GM23338 (cell line): ENCODE data around the gene HMGCS2. TPM values are rescaled to one million over a fixed set of nuclear protein-coding genes. Genes with fewer than 3 reads are reported as not detected.
"Not testable (repeated sequence)": the region's sequence is repeated elsewhere in the genome, so short reads cannot be mapped to it uniquely, and the experiment has no call there.

Experiments used
- ATAC-seq: fragments of 200-7000 bp; cut with Tn5 transposase; 3 replicates; pipeline ENCODE4 v1.9.1; 2020
- DNase-seq: peaks from one replicate; pipeline ENCODE4 v3.0.0-alpha.2; 2015; ENCODE audit warnings: low spot score
- H2AFZ ChIP-seq: fragments of 200-600 bp; sonication (generic); 2 replicates; pipeline ENCODE4 v1.8.0; 2016; ENCODE audit warnings: antibody characterized with exemption, mild to moderate bottlenecking, moderate library complexity
- H3F3A ChIP-seq: fragments of 200-600 bp; sonication (generic); replicated peaks from 2 replicates; pipeline ENCODE4 v1.8.0; 2017; ENCODE audit warnings: antibody characterized with exemption, mixed run types, low read depth
- H3K27ac ChIP-seq: fragments of 200-600 bp; sonication (generic); 2 replicates; pipeline ENCODE4 v1.6.1; 2016; ENCODE audit warnings: low read depth
- H3K27me3 ChIP-seq: fragments of 200-600 bp; sonication (generic); 2 replicates; pipeline ENCODE4 v1.8.0; 2016; ENCODE audit warnings: mild to moderate bottlenecking, mixed run types, moderate library complexity; ENCODE audit not compliant: insufficient read depth
- H3K36me3 ChIP-seq: fragments of 200-600 bp; sonication (generic); 2 replicates; pipeline ENCODE4 v1.8.0; 2016; ENCODE audit warnings: mild to moderate bottlenecking; ENCODE audit not compliant: insufficient read depth
- H3K4me1 ChIP-seq: fragments of 200-600 bp; sonication (generic); 2 replicates; pipeline ENCODE4 v1.8.0; 2016; ENCODE audit warnings: mild to moderate bottlenecking, moderate library complexity; ENCODE audit not compliant: insufficient read depth
- H3K4me2 ChIP-seq: fragments of 200-600 bp; sonication (generic); 2 replicates; pipeline ENCODE4 v1.7.1; 2017; ENCODE audit warnings: mixed run types
- H3K4me3 ChIP-seq: fragments of 200-600 bp; sonication (generic); 2 replicates; pipeline ENCODE4 v1.6.1; 2016; ENCODE audit warnings: mixed run types
- H3K79me2 ChIP-seq: fragments of 200-600 bp; sonication (generic); replicated peaks from 2 replicates; pipeline ENCODE4 v1.8.0; 2017; ENCODE audit warnings: mild to moderate bottlenecking; ENCODE audit not compliant: insufficient read depth
- H3K9me2 ChIP-seq: fragments of 200-600 bp; sonication (generic); 2 replicates; pipeline ENCODE4 v1.8.0; 2017; ENCODE audit not compliant: insufficient read depth
- H4K20me1 ChIP-seq: fragments of 200-600 bp; sonication (generic); replicated peaks from 2 replicates; pipeline ENCODE4 v1.8.0; 2017; ENCODE audit warnings: mild to moderate bottlenecking; ENCODE audit not compliant: insufficient read depth
- H3K27ac Mint-ChIP-seq: 2 replicates; pipeline ENCODE4 v1.8.0; 2020; ENCODE audit warnings: inconsistent platforms, mild to moderate bottlenecking, moderate library complexity, mixed read lengths
- H3K27me3 Mint-ChIP-seq: 3 replicates; pipeline ENCODE4 v1.8.0; 2022; ENCODE audit warnings: low read depth, mild to moderate bottlenecking, moderate library complexity, mixed read lengths, inconsistent platforms; ENCODE audit not compliant: insufficient read depth, poor library complexity
- H3K36me3 Mint-ChIP-seq: 3 replicates; pipeline ENCODE4 v1.8.0; 2021; ENCODE audit warnings: low read depth, mild to moderate bottlenecking, inconsistent platforms, moderate library complexity, mixed read lengths
- H3K4me1 Mint-ChIP-seq: 3 replicates; pipeline ENCODE4 v1.8.0; 2020; ENCODE audit warnings: mild to moderate bottlenecking, inconsistent platforms, mixed read lengths
- H3K4me3 Mint-ChIP-seq: 3 replicates; pipeline ENCODE4 v1.8.0; 2021; ENCODE audit warnings: moderate library complexity, mild to moderate bottlenecking, inconsistent platforms, mixed read lengths
- H3K9me3 Mint-ChIP-seq: 3 replicates; pipeline ENCODE4 v1.8.0; 2020; ENCODE audit warnings: moderate library complexity, mild to moderate bottlenecking, inconsistent platforms, mixed read lengths
- EZH2 ChIP-seq: fragments of 200-600 bp; sonication (generic); IDR thresholded peaks from one replicate; pipeline ENCODE4 v1.8.0; 2017; ENCODE audit warnings: antibody characterized with exemption, mild to moderate bottlenecking, low read depth; ENCODE audit not compliant: unreplicated experiment
- NANOG ChIP-seq: IDR thresholded peaks from 2 replicates; pipeline ENCODE4 v1.6.1; 2016; ENCODE audit warnings: antibody characterized with exemption, borderline replicate concordance
- STAT1 ChIP-seq: IDR thresholded peaks from one replicate; pipeline ENCODE4 v1.6.1; 2016; ENCODE audit warnings: antibody characterized with exemption; ENCODE audit not compliant: unreplicated experiment
- polyA plus RNA-seq: library from polyadenylated mRNA; unstranded; fragments of >200 nt; fragmentation: Nextera tagmentation; extraction: Ambion mirVana; gene quantifications from 2 replicates; pipeline ENCODE4 v1.2.1, GENCODE V29; 2016
- total RNA-seq: library from RNA; depleted of rRNA; stranded (reverse); fragments of >200 nt; shearing (Covaris generic); gene quantifications from 2 replicates; pipeline ENCODE4 v1.2.3, GENCODE V29; 2014
- TF ChIP-seq, protein P1 (sequence below): IDR thresholded peaks from one replicate; pipeline ENCODE4 v1.6.1; 2018; ENCODE audit warnings: antibody characterized with exemption; ENCODE audit not compliant: unreplicated experiment
- TF ChIP-seq, protein P2 (sequence below), 2 experiments: fragments of 200-600 bp in 1 of 2; sonication (generic) in 1 of 2; conservative IDR thresholded peaks; 2 replicates each; pipeline versions ENCODE4 v1.5.1 to v1.6.1; 2016 to 2017; ENCODE audit warnings: antibody characterized with exemption in 2 of 2, low read depth in 2 of 2, mild to moderate bottlenecking in 2 of 2, moderate library complexity in 1 of 2

Gene HMGCS2
- total and polyA plus RNA-seq, 2 experiments from 2014 or later = not detected

- TF ChIP-seq, protein P1, sequence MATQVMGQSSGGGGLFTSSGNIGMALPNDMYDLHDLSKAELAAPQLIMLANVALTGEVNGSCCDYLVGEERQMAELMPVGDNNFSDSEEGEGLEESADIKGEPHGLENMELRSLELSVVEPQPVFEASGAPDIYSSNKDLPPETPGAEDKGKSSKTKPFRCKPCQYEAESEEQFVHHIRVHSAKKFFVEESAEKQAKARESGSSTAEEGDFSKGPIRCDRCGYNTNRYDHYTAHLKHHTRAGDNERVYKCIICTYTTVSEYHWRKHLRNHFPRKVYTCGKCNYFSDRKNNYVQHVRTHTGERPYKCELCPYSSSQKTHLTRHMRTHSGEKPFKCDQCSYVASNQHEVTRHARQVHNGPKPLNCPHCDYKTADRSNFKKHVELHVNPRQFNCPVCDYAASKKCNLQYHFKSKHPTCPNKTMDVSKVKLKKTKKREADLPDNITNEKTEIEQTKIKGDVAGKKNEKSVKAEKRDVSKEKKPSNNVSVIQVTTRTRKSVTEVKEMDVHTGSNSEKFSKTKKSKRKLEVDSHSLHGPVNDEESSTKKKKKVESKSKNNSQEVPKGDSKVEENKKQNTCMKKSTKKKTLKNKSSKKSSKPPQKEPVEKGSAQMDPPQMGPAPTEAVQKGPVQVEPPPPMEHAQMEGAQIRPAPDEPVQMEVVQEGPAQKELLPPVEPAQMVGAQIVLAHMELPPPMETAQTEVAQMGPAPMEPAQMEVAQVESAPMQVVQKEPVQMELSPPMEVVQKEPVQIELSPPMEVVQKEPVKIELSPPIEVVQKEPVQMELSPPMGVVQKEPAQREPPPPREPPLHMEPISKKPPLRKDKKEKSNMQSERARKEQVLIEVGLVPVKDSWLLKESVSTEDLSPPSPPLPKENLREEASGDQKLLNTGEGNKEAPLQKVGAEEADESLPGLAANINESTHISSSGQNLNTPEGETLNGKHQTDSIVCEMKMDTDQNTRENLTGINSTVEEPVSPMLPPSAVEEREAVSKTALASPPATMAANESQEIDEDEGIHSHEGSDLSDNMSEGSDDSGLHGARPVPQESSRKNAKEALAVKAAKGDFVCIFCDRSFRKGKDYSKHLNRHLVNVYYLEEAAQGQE = no peak
- TF ChIP-seq STAT1 (no peak), NANOG (no peak), EZH2 (no peak)
- TF ChIP-seq, protein P2, sequence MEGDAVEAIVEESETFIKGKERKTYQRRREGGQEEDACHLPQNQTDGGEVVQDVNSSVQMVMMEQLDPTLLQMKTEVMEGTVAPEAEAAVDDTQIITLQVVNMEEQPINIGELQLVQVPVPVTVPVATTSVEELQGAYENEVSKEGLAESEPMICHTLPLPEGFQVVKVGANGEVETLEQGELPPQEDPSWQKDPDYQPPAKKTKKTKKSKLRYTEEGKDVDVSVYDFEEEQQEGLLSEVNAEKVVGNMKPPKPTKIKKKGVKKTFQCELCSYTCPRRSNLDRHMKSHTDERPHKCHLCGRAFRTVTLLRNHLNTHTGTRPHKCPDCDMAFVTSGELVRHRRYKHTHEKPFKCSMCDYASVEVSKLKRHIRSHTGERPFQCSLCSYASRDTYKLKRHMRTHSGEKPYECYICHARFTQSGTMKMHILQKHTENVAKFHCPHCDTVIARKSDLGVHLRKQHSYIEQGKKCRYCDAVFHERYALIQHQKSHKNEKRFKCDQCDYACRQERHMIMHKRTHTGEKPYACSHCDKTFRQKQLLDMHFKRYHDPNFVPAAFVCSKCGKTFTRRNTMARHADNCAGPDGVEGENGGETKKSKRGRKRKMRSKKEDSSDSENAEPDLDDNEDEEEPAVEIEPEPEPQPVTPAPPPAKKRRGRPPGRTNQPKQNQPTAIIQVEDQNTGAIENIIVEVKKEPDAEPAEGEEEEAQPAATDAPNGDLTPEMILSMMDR (conservative IDR thresholded peaks at IDR 0.05; ENCODE audit: low read depth in 2 of 2) = no peak
Measured at GRCh38 chr1:119787776-119788175, 19.1 kb upstream of the HMGCS2 start (continued).

DNA sequence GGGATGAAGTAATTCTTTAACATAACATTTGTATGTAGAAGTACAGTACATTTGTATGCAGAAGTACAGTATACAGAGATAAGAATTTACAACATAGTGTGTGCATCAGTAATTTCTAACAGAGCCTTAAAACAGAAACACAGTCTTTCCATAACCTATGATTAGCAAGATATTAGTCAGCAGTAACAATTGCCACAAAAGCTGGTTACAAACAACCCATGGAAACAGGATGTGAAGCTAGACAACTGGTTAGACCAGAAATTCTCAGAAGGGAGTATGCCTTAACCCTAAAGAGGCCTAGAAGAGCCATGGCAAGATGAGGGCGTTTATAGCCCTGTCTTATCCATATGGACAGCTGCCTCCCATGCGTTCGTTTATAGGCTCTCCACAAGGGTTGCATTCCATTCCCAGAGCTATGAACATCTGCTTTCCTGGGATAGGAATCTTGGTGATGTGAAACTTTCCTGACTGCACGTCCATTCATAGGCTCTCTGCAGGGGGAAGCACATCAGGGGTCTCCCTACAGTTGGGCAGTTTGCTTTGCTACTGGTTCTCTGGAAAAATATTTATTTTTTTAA, 17.9 kb upstream of the HMGCS2 start:
- H3K4me3 Mint-ChIP-seq, H3K79me2 ChIP-seq, H4K20me1 ChIP-seq, H3K9me2 ChIP-seq, H3K27me3 ChIP-seq, H3K4me1 Mint-ChIP-seq, H3K9me3 Mint-ChIP-seq, H3K27ac Mint-ChIP-seq, H3K36me3 ChIP-seq, H2AFZ ChIP-seq, H3K4me2 ChIP-seq, H3K4me3 ChIP-seq, ATAC-seq, H3K4me1 ChIP-seq, DNase-seq, H3F3A ChIP-seq, H3K36me3 Mint-ChIP-seq, H3K27ac ChIP-seq, H3K27me3 Mint-ChIP-seq: not testable (repeated sequence)

DNA sequence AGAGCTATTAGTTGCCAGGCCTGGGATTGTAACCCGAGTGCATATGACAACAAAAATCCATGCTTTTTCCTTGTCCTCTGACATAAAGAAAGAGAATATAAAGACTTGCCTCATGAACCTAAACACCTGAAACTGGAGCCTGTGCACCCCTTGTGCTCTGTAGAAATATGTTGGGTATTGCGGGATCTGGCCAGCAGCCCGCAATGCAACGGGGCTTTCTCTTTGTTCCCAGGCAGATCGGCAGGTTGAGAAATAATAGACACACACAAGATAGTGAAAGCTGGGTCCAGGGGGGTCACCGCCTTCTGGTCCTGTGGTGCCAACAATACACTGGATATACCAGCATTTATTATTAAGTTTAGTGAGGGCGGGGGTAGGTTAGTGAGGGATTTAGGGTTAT, 17.3 kb upstream of the HMGCS2 start:
- not testable (repeated sequence) for H3K79me2 ChIP-seq, H3K9me3 Mint-ChIP-seq, H3K27me3 Mint-ChIP-seq, DNase-seq, H3K4me1 ChIP-seq, H3K36me3 Mint-ChIP-seq, H3K36me3 ChIP-seq, H3K27me3 ChIP-seq, H3K4me1 Mint-ChIP-seq, H3F3A ChIP-seq, H3K4me3 ChIP-seq, H3K27ac Mint-ChIP-seq, ATAC-seq, H3K4me2 ChIP-seq, H3K27ac ChIP-seq, H3K4me3 Mint-ChIP-seq, H3K9me2 ChIP-seq, H4K20me1 ChIP-seq, H2AFZ ChIP-seq
